ENCODE data around the gene IREB2.
"Not testable (repeated sequence)": the region's sequence is repeated elsewhere in the genome, so short reads cannot be mapped to it uniquely, and the experiment has no call there.

Gene IREB2

GRCh38 chr15:78481917-78482316 lies 43.9 kb downstream of the IREB2 start:
- no peak for DNase-seq

GRCh38 chr15:78492872-78493271 lies 54.9 kb downstream of the IREB2 start:
- DNase-seq: no peak

GRCh38 chr15:78501857-78502256 lies 63.8 kb downstream of the IREB2 start:
- DNase-seq: no peak

- no peak for DNase-seq
Measured at GRCh38 chr15:78502641-78503040, 64.6 kb downstream of the IREB2 start.

- DNase-seq: peak; percentile 45
Measured at GRCh38 chr15:78506971-78507830, 69.2 kb downstream of the IREB2 start, which contains the start of gene HYKK. HYKK (plus strand) TSS chr15:78507577; CDS start chr15:78513089, 5,512 bp downstream.

GRCh38 chr15:78507831-78508160 lies 69.8 kb downstream of the IREB2 start:
- no peak for DNase-seq

- DNase-seq: no peak
Measured at GRCh38 chr15:78508272-78508671, 70.3 kb downstream of the IREB2 start.

GRCh38 chr15:78509726-78510312 lies 71.8 kb downstream of the IREB2 start:
- no peak for DNase-seq

- not testable (repeated sequence) for DNase-seq
Measured at GRCh38 chr15:78520035-78520434, 82.0 kb downstream of the IREB2 start.

- DNase-seq: no peak
Measured at GRCh38 chr15:78524230-78524629, 86.2 kb downstream of the IREB2 start.

- DNase-seq: no peak
Measured at GRCh38 chr15:78527325-78527724, 89.3 kb downstream of the IREB2 start.

GRCh38 chr15:78533331-78533730 lies 95.3 kb downstream of the IREB2 start:
- DNase-seq: no peak

- DNase-seq: no peak
Measured at GRCh38 chr15:78536134-78536533, 98.1 kb downstream of the IREB2 start.

GRCh38 chr15:78537266-78537905 lies 99.4 kb downstream of the IREB2 start:
- no peak for DNase-seq

GRCh38 chr15:78538358-78538757 lies 100.3 kb downstream of the IREB2 start:
- DNase-seq: no peak

GRCh38 chr15:78539464-78540140 lies 101.6 kb downstream of the IREB2 start:
- not testable (repeated sequence) for DNase-seq

GRCh38 chr15:78540141-78540870 lies 102.3 kb downstream of the IREB2 start, which contains the start of gene PSMA4:
PSMA4 (plus strand) TSS chr15:78540444; CDS start chr15:78541928, 1,484 bp downstream.
- peak; percentile 45 for DNase-seq

- no peak for DNase-seq
Measured at GRCh38 chr15:78540871-78541743, 103.1 kb downstream of the IREB2 start.

- no peak for DNase-seq
Measured at GRCh38 chr15:78541744-78542034, 103.7 kb downstream of the IREB2 start.

- no peak for DNase-seq
Measured at GRCh38 chr15:78542647-78543046, 104.6 kb downstream of the IREB2 start.

GRCh38 chr15:78550194-78550593 lies 112.2 kb downstream of the IREB2 start:
- no peak for DNase-seq

GRCh38 chr15:78550815-78551214 lies 112.8 kb downstream of the IREB2 start:
- no peak for DNase-seq
